ENCODE results near the gene DOP1A. TPM values are rescaled to one million over a fixed set of nuclear protein-coding genes. Genes with fewer than 3 reads are reported as not detected.

DOP1A gene
- total RNA-seq, 1 experiment from 2014 or later, result 20.1 TPM

- DNase-seq (ENCODE audit: low read depth), result peak; percentile 48
Observed at GRCh38 chr6:83198486-83199172, 131.2 kb downstream of the DOP1A start.

- DNase-seq (ENCODE audit: low read depth), result no peak
Observed at GRCh38 chr6:83199173-83199862, 131.8 kb downstream of the DOP1A start.

- peak; percentile 84 for DNase-seq (ENCODE audit: low read depth)
Observed at GRCh38 chr6:83199863-83200225, 132.4 kb downstream of the DOP1A start.

- DNase-seq (ENCODE audit: low read depth), result no peak
Observed at GRCh38 chr6:83202031-83202430, 134.6 kb downstream of the DOP1A start.

GRCh38 chr6:83215131-83216047, 147.9 kb downstream of the DOP1A start:
- DNase-seq (ENCODE audit: low read depth), result peak; percentile 67

GRCh38 chr6:83216806-83217205, 149.3 kb downstream of the DOP1A start:
- DNase-seq (ENCODE audit: low read depth), result no peak

Other genes with a start within 250 kb of the DOP1A start
- gene UBE3D, start 1.8 kb upstream of the DOP1A start, total RNA-seq (2014; rRNA removed; shearing (Covaris generic)), result 7.9 and 9.9 TPM in 2 replicates
- 59.8 and 77.3 TPM in 2 replicates for gene PGM3, start 125.6 kb downstream of the DOP1A start, total RNA-seq (2014; rRNA removed; shearing (Covaris generic))
- 0.97 and 2.6 TPM in 2 replicates for gene RWDD2A, start 125.7 kb downstream of the DOP1A start, total RNA-seq (2014; rRNA removed; shearing (Covaris generic))

Data from Daoy (cell line).